GM21390 (cell line): ENCODE measurements around the gene MAGEB5.
"Not testable (repeated sequence)": the region's sequence is repeated elsewhere in the genome, so short reads cannot be mapped to it uniquely, and the experiment has no call there.

Experiments used
- ATAC-seq: cut with Tn5 transposase; IDR thresholded peaks from one replicate; pipeline ENCODE4 v1.9.1; 2021; ENCODE audit not compliant: unreplicated experiment

MAGEB5 gene

GRCh38 chrX:26215869-26216268, at the start of gene MAGEB5:
Gene MAGEB5 (plus strand): TSS chrX:26216169. CDS start chrX:26217302, 1,133 bp downstream.
- no peak for ATAC-seq

GRCh38 chrX:26192204-26192603, 23.8 kb upstream of the MAGEB5 start, which contains the start of gene MAGEB6:
Gene MAGEB6 (plus strand): TSS chrX:26192440. CDS start chrX:26193847, 1,407 bp downstream.
- ATAC-seq, result no peak

DNA sequence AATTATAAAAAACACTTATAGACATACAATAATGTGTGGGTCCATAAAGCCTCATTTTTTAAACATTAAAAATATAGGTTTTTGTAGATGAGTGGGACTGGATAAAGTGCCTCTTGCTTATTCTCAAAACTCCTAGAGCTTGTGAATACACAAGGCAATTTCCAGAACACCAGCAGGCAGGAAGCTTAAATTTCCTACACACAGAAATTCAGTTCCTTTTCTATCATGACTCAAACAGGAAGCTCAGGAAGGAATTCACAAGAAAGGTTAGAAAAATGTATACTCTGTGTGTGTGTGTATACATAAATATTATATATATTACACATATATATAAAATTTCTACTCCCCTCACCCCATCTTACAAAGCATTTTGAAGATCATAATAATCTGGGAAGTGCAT, 12.4 kb upstream of the MAGEB5 start:
- ATAC-seq, result no peak

- ATAC-seq, result not testable (repeated sequence)
These were observed 11.3 kb upstream of the MAGEB5 start for GRCh38 chrX:26204717-26205116.

- ATAC-seq, result no peak
These were observed 8.0 kb upstream of the MAGEB5 start for GRCh38 chrX:26208012-26208411.

DNA sequence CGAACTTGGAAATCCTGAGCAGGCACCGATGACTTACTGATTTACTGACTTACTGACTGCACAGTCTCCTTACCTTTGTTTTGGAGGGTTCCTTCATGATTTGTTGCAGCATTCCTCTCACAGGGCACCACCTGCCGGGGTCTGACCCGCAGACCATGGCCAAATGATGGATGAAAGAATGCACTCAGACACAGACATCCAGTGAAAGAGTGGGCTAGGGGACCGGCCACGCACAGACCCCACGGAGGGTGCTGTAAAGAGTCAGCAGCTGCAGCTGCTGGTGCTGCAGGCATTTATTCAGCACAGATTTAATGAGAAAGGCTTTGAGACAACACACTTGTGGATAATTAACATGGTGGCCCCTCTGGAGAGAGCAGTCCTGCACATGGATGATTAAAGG, 3.4 kb downstream of the MAGEB5 start:
- no peak for ATAC-seq

DNA sequence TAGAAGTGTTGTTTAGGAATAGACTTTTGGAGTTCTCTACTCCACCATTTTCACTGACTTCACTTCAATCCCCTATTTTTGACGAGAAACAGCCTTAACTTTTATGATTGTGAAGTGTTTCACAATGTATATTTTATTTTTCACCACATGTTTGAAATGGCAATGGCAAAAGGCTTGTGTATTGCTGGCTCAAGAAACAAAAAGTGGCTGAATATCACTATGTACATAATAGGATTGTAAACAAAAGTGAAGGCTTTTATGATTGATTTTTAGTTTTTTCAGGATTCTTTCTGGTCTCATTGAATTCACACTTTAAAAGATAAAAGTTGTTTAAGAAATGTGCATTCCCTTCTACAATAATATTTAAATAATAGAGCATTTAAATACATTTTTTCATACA, 18.2 kb downstream of the MAGEB5 start:
- ATAC-seq, result no peak

- no peak for ATAC-seq
These were observed 37.6 kb downstream of the MAGEB5 start for GRCh38 chrX:26253526-26253925.

- ATAC-seq, result no peak
These were observed 38.5 kb downstream of the MAGEB5 start for GRCh38 chrX:26254436-26254835.

DNA sequence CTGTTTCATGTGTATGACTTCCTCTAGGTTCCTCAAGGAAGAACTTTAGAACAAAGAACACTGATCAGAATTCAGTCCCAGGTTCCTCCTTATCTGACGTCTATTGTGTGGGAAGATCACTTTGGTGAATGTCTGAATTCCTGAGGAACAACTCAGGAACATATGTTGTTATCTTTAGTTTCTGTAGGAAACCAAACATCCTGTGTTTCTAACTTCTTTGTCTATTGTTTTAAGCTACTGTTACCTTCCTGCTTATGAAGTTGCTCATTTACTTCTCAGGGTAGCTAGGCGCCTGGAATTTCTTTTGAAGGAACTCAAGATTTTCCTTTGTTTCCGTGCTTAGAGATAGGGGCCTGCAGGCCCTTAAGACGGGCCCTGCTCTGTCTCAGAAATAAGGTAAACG, 46.2 kb downstream of the MAGEB5 start:
- ATAC-seq, result no peak
